BE2C (cell line): ENCODE results near the gene DEFB131A. TPM values are rescaled to one million over a fixed set of nuclear protein-coding genes. Genes with fewer than 3 reads are reported as not detected.
"Not testable (repeated sequence)": the region's sequence is repeated elsewhere in the genome, so short reads cannot be mapped to it uniquely, and the experiment has no call there.

Source experiments
- DNase-seq: peaks from one replicate; pipeline ENCODE4 v3.0.0-alpha.2; 2020
- H3K27me3 ChIP-seq: fragments of 250-450 bp; sonication (Bioruptor Pico); 2 replicates; pipeline ENCODE4 v1.5.1; 2020; ENCODE audit warnings: mild to moderate bottlenecking
- H3K36me3 ChIP-seq: fragments of 250-450 bp; sonication (Bioruptor Pico); 2 replicates; pipeline ENCODE4 v1.5.1; 2020; ENCODE audit warnings: mild to moderate bottlenecking
- H3K4me1 ChIP-seq: fragments of 250-450 bp; sonication (Bioruptor Pico); 2 replicates; pipeline ENCODE4 v1.5.1; 2020
- H3K4me3 ChIP-seq: 2 replicates; pipeline ENCODE4 v1.5.1; 2011; ENCODE audit warnings: low read depth, low read length
- H3K9me3 ChIP-seq: fragments of 250-450 bp; sonication (Bioruptor Pico); 2 replicates; pipeline ENCODE4 v1.5.1; 2020
- polyA plus RNA-seq: library from polyadenylated mRNA; unstranded; fragments of >200 nt; gene quantifications from one replicate; pipeline ENCODE4 v1.2.1, GENCODE V29; 2012; ENCODE audit warnings: low read depth, missing spikeins; ENCODE audit not compliant: insufficient read length, insufficient read depth
- TF ChIP-seq, protein P1 (sequence below): IDR thresholded peaks from 2 replicates; pipeline ENCODE4 v1.5.1; 2012; ENCODE audit warnings: mild to moderate bottlenecking, low read depth, low read length

DEFB131A gene, protein sequence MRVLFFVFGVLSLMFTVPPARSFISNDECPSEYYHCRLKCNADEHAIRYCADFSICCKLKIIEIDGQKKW
- not detected for polyA plus RNA-seq

DNA sequence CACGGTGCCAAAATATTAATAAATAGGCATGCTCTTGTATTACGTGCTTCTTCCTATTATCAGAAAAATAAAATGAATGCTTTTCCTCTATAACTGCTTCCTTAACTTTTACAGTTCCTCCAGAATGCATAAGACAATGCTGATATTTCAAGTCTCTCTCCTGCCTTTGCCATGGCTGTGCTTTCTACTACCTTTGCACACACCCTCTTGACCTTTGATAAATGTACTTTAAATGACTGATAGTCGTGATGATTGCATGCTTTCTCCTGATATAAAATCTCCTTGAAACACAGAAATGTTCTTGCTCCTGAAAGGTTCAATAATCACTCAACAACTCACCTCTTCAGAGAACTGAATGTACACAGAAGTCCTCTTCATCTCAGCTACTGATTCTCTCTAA lies at the start of gene DEFB131A:
DEFB131A (plus strand) TSS at position 301 of the 400 bp plus-strand sequence. CDS start 120 bp downstream, outside the sequence.
- H3K4me1 ChIP-seq, H3K27me3 ChIP-seq, DNase-seq, H3K9me3 ChIP-seq, H3K36me3 ChIP-seq, H3K4me3 ChIP-seq: not testable (repeated sequence)

- not testable (repeated sequence) for H3K36me3 ChIP-seq, DNase-seq, H3K27me3 ChIP-seq, H3K4me3 ChIP-seq, H3K4me1 ChIP-seq, H3K9me3 ChIP-seq
Observed at GRCh38 chr4:9405774-9406173, 38.4 kb upstream of the DEFB131A start.

DNA sequence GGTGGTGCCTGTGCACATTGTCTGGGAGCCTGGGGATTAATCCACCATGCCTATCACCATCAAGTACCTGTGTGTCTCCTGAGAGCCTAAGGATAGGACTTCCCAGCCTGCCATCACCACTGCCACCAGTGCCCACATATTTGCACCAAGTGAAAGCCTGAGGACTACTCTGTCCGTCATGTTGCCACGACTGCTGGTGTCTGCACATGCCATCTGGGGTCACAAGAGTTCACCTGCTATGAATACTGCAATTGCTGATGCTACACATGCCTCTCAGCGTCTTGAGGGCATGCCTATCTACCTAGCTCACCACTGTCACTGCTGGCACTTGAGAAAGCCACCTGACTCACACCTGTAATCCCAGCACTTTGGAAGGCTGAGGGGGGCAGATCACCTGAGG lies 37.7 kb upstream of the DEFB131A start:
- not testable (repeated sequence) for H3K4me3 ChIP-seq, DNase-seq, H3K27me3 ChIP-seq, H3K9me3 ChIP-seq, H3K4me1 ChIP-seq, H3K36me3 ChIP-seq

DNA sequence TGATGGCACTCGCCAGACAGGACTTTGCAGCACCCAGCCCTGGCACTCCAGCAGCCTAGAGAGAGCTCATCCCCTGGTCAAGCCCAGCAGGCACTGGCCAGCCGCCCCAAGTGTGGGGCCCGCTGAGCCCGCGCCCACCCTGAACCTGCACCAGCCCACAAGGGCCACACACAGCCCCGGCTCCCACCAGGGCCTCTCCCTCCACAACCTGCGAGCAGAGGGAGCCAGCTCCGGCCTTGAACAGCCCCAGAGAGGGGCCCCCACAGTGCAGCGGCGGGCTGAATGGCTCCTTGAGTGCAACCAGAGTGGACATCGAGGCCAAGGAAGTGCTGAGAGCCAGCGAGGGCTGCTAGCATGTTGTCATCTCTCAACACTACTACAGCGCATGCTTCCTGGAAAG lies 34.4 kb upstream of the DEFB131A start:
- Histone ChIP-seq H3K4me3 (no peak overlapping the region), H3K9me3 (no peaks in the 10 kb centered on the region), H3K36me3 (no peaks in the 10 kb centered on the region), H3K4me1 (no peaks in the 10 kb centered on the region), H3K27me3 (no peaks in the 10 kb centered on the region)
- no peak for DNase-seq
- TF ChIP-seq, protein P1, sequence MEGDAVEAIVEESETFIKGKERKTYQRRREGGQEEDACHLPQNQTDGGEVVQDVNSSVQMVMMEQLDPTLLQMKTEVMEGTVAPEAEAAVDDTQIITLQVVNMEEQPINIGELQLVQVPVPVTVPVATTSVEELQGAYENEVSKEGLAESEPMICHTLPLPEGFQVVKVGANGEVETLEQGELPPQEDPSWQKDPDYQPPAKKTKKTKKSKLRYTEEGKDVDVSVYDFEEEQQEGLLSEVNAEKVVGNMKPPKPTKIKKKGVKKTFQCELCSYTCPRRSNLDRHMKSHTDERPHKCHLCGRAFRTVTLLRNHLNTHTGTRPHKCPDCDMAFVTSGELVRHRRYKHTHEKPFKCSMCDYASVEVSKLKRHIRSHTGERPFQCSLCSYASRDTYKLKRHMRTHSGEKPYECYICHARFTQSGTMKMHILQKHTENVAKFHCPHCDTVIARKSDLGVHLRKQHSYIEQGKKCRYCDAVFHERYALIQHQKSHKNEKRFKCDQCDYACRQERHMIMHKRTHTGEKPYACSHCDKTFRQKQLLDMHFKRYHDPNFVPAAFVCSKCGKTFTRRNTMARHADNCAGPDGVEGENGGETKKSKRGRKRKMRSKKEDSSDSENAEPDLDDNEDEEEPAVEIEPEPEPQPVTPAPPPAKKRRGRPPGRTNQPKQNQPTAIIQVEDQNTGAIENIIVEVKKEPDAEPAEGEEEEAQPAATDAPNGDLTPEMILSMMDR: no peak

GRCh38 chr4:9421884-9422455 lies 22.2 kb upstream of the DEFB131A start:
- not testable (repeated sequence) for H3K4me3 ChIP-seq, H3K9me3 ChIP-seq, DNase-seq, H3K36me3 ChIP-seq, H3K4me1 ChIP-seq, H3K27me3 ChIP-seq

DNA sequence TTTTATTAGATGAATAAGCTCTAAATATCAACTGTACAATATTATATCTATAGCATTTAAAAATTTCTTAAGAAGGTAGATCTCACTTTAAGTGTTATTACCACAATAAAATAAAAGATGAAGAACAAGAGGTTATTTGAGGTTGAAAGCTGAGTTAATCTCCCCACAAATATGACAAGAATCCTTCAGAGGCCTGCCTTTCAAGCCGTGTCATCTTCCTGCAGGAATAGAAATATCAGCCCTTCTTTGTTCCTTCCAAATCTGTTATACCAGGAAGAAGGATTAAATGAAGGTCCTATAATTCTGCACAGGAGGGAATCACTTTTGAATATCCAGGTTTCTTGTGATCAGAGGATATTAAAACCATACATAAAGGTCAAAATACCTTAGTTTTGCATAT lies 18.3 kb upstream of the DEFB131A start:
- not testable (repeated sequence) for H3K4me3 ChIP-seq, H3K27me3 ChIP-seq, H3K36me3 ChIP-seq, H3K9me3 ChIP-seq, DNase-seq, H3K4me1 ChIP-seq

DNA sequence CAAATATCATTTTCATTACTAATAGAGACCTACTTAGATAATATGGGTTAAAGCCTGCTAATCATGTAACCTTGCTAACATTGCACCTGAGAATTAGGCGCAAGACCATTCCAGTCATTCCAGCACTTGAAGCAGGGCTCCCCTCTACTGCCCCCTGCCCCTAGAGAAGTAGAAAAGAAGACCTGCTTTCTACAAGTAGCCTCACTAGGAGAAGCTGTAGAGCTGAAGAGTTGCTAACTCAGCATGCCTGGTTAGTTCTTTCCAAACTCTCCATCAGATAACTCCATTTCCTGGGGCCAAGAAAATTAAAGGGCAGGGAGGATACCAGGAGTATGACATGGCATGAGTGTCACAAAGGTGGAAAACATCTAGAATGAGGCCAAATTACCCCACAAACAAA lies 14.2 kb upstream of the DEFB131A start:
- not testable (repeated sequence) for H3K4me1 ChIP-seq, H3K27me3 ChIP-seq, H3K36me3 ChIP-seq, H3K4me3 ChIP-seq, DNase-seq, H3K9me3 ChIP-seq

DNA sequence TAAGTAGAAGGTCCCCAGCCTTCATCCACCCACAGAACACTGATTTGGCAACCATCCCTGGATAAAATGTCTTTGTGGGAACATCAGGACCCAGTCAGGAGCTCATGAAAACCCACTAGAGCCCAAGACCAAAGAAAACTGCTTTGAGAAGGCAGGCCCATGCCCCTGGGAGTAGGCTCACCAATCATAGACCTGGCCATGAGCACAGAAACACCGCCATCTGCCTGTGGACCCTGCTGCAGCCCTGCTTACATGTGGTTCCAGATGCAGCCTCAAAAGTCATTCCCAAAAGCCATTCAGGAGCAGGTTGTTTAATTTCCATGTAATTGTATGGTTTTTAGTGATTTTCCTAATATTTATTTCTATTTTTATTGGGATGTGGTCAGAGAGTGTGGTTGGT lies 10.9 kb upstream of the DEFB131A start:
- H3K4me1 ChIP-seq, DNase-seq, H3K9me3 ChIP-seq, H3K27me3 ChIP-seq, H3K36me3 ChIP-seq, H3K4me3 ChIP-seq: not testable (repeated sequence)

DNA sequence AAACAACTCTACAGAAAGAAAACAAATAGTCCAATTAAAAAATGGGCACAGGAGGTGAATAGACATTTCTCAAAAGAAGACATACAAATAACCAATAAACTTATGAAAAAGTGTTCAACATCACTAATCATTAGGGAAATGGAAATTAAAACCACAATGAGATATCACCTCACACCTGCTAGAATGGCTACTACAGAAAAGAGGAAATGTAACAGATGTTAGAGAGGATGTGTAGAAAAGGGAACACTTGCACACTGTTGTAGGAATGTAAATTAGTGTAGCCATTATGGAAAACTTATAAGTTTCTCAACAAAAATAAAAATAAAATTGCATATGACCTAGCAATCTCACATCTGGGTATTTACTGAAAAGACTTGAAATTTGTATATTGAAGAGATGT lies 7.5 kb upstream of the DEFB131A start:
- H3K4me1 ChIP-seq, H3K4me3 ChIP-seq, H3K9me3 ChIP-seq, H3K27me3 ChIP-seq, DNase-seq, H3K36me3 ChIP-seq: not testable (repeated sequence)

DNA sequence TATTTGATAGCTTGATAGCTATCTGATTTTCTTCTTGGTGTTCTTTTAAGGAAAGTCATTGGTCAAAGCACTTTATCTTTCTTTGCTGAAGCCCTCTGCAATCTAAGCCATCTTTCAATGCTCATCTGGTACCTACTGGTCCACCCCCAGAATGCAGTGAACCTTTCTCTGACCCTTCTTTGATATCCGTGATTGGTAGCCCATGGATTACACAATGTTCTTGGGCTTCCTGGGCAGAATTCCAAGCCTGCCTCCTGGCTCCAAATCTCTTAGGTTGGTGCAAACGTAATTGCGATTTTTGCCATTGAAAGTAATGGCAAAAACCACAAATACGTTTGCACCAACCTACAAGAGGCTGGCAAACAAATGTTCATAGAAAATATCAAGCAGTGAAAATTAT lies 1.9 kb upstream of the DEFB131A start:
- DNase-seq, H3K4me1 ChIP-seq, H3K9me3 ChIP-seq, H3K4me3 ChIP-seq, H3K36me3 ChIP-seq, H3K27me3 ChIP-seq: not testable (repeated sequence)

DNA sequence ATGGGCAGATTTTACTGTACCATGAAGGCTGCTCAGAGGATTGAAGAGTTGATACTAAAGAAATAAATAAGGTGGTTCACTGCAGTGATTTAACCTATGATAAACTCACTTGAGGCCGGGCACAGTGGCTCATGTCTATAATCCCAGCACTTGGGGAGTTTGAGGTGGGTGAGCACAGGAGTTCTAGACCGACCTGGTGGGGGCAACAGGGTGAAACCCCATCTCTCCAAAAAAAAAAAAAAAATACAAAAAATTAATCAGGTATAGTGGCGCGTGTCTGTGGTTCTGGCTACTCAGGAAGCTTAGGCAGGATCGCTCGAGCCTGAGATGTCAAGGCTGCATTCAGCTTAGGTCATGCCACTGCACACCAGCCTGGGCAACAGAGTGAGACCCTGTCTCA lies 467 bp downstream of the DEFB131A start:
- H3K4me3 ChIP-seq, DNase-seq, H3K9me3 ChIP-seq, H3K27me3 ChIP-seq, H3K4me1 ChIP-seq, H3K36me3 ChIP-seq: not testable (repeated sequence)

DNA sequence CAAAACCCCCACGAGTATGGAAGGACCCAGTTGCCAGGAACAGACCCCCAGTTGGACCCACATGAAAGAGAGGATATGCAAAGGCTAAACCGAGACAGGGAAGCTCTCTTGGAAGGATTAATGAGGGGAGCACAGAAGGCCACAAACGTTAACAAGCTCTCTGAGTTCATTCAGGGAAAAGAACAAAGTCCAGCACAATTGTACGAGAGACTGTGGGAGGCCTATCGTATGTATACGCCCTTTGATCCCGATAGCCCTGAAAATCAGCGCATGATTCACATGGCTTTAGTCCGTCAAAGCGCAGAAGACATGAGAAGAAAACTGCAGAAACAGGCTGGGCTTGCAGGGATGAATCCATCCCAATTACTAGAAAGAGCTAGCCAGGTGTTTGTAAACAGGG lies 8.0 kb downstream of the DEFB131A start:
- H3K9me3 ChIP-seq: not testable (repeated sequence)

DNA sequence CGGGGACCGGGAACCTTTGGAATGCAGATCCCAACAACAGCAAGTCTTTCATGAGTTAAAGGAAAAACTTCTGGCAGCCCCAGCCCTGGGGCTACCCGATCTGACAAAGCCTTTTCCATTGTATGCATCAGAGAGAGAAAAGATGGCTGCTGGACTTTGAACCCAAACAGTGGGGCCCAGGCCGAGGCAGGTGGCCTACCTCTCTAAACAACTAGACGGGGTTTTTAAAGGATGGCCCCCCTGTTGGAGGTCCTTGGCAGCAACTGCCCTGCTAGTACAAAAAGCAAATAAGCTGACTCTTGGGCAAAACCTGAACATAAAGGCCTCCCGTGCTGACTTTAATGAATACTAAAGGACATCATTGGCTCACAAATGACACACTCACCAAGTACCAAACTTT lies 10.1 kb downstream of the DEFB131A start:
- DNase-seq, H3K9me3 ChIP-seq, H3K27me3 ChIP-seq, H3K4me3 ChIP-seq, H3K4me1 ChIP-seq, H3K36me3 ChIP-seq: not testable (repeated sequence)

More for the DNA sequence above, 8.0 kb downstream of the DEFB131A start:
- DNase-seq, H3K4me1 ChIP-seq, H3K4me3 ChIP-seq, H3K36me3 ChIP-seq, H3K27me3 ChIP-seq: not testable (repeated sequence)

- H3K4me3 ChIP-seq, H3K4me1 ChIP-seq, DNase-seq: not testable (repeated sequence)
Observed at GRCh38 chr4:9455046-9455445, 10.8 kb downstream of the DEFB131A start.

GRCh38 chr4:9479466-9479865 lies 35.3 kb downstream of the DEFB131A start:
- not testable (repeated sequence) for H3K4me1 ChIP-seq, DNase-seq, H3K27me3 ChIP-seq, H3K36me3 ChIP-seq, H3K9me3 ChIP-seq, H3K4me3 ChIP-seq

More at GRCh38 chr4:9455046-9455445, 10.8 kb downstream of the DEFB131A start:
- not testable (repeated sequence) for H3K9me3 ChIP-seq, H3K36me3 ChIP-seq, H3K27me3 ChIP-seq

DNA sequence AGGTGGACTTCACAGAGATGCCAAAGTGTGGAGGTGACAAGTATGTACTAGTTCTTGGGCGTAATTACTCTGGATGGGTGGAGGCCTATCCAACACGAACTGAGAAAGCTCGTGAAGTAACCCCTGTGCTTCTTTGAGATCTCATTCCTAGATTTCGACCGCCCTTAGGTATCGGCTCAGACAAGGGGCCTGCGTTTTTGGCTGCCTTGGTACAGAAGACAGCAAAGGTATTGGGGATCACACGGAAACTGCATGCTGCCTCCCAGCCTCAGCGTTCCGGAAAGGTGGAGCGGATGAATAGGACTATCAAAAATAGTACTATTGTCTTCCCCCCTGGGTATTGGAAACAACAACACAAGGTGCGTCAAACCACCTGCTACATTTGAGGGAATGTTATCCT lies 35.9 kb downstream of the DEFB131A start:
- not testable (repeated sequence) for H3K4me3 ChIP-seq, DNase-seq, H3K27me3 ChIP-seq, H3K9me3 ChIP-seq, H3K4me1 ChIP-seq, H3K36me3 ChIP-seq
